HG03175 (cell line): ENCODE results near the gene TLK2.
"Not testable (repeated sequence)": the region's sequence is repeated elsewhere in the genome, so short reads cannot be mapped to it uniquely, and the experiment has no call there.

ENCODE experiments used
- ATAC-seq: cut with Tn5 transposase; IDR thresholded peaks from one replicate; pipeline ENCODE4 v1.9.1; 2021; ENCODE audit warnings: mild to moderate bottlenecking, moderate library complexity; ENCODE audit not compliant: unreplicated experiment

TLK2 gene

DNA sequence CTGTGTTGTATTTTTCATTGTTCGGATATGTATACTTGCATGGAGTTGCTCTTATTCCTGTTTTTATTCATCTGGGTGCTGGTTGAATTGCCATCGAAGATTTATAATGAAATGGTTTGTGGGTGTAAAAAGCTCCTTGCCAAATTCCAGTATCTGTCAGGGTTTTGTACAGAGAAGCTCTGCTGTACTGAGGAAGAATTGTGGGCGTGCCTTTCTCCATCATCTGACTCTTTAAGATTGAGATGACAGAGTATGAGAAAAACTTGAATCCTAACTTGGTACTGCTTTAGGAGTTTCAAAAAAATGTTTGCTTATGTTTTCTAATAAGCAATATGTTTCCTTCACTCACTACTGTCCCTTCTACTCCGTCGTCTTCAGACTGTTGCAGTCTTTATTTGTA lies 78.9 kb downstream of the TLK2 start:
- ATAC-seq: not testable (repeated sequence)

DNA sequence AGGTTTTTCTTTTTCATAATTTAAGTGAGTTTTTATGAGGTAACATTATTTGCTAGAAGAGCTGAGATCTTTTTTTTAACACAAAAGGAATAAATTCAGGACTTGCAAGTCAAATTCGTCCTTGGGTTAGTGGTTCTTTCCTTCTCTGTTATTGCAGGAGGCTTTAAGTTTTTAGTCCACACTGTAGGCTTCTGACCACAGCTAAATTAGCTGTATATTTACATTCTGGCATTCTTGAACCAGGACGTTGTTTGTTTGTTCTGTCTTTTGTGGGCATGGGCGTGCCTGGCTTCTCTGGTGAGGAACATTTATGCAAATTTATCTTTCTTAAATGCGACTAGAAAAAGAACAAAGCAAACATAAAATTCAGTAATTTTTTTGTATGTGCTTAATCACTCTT lies 80.3 kb downstream of the TLK2 start:
- not testable (repeated sequence) for ATAC-seq

DNA sequence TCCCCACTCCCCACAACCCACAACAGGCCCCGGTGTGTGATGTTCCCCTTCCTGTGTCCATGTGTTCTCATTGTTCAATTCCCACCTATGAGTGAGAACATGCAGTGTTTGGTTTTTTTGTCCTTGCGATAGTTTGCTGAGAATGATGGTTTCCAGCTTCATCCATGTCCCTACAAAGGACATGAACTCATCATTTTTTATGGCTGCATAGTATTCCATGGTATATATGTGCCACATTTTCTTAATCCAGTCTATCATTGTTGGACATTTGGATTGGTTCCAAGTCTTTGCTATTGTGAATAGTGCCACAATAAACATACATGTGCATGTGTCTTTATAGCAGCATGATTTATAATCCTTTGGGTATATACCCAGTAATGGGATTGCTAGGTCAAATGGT lies 82.3 kb downstream of the TLK2 start:
- ATAC-seq: not testable (repeated sequence)

DNA sequence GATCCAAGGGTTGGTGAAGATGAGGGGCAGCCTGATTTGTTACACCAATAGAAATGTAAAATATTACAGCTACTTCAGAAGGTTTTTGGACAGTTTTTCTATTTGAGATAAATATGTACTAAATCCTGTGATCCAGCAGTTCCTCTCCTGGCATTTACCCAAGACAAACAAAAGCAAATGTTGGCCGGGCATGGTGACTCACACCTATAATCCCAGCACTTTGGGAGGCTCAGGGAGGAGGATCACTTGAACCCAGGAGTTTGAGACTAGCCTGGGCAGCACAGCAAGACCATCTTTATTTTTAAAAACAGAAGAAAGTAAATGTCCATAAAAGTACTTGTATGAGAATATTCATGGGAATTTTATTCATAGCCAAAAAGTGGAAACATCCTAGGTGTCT lies 84.0 kb downstream of the TLK2 start:
- ATAC-seq: no peak

DNA sequence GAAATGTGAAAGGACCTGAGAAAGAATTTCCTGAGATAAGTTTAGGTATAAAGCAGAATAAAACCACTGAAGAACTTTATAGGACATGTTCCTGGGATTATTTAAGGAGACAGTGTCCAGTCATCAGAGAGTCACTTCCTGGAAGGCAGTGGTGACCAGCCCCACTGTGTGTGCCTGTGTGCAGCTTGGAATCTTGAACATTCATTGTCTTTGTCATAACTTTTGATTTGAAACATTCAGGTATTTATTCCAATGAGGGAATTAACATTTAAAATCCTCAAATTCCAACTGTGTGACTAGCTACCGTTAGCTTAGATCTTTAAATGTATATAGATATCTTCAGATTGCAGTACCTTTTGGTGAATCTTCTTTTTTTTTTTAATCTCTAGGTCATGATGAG lies 87.2 kb downstream of the TLK2 start:
- no peak for ATAC-seq

DNA sequence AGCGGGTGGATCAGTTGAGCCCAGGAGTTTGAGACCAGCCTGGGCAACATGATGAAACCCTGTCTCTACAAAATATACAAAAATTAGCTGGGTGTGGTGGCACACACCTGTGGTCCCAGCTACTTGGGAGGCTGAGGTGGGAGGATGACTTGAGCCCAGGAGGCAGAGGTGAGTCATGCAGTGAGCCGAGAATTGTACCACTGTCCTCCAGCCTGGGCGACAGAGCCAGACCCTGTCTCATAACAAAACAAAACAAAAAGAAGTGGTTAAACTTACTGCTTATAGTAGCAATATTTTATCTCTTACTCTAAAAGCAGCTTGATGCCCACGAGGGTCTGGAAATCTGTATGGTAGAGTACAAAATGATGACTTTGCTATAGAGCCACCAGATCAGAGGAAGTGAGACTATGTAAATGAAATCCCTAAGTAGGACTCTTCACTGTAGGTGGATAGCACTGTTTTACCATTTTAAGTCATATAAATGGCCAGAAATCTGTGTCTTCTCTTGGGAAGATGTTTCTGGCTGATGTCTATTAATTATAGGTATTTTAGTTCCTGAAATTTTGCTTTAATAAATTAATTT lies 88.5 kb downstream of the TLK2 start:
- ATAC-seq: no peak

DNA sequence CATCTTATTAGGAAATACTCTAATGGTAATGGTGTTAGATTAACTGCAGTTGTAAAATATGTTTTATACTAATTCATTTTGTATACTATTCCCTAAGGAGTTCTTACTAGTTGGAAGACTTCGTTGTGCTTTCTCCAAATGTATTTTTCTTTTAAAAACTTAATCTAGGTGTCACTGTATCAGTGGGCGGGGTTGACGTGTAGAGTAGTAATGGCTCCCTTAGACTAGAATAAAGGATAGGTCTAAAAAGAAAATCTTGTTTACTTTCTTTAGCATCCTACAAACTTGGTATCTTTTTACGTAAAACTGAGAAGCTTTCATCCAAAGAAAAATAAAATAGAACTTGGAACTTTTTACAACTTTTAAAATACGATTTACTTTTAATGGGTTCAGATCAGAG lies 93.9 kb downstream of the TLK2 start:
- ATAC-seq: no peak

DNA sequence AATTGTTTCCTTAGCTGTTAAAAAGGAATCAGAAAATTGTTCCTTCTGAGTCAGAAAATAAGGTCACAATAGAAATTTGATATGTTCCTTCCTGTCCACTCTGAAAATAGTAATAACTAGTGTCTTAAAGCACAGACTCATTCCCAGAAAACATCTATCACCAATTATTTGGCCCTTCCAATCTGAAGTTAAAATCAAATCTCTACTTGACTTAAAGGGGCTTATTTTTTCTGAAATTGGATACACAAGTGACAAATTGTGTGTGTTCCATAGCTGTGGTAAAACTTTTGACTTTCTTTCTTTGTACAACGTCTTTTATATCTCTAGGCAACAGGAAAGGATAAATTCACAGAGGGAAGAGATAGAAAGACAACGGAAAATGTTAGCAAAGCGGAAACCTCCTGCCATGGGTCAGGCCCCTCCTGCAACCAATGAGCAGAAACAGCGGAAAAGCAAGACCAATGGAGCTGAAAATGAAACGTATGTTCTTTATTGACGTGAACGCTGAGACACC lies 94.3 kb downstream of the TLK2 start:
- ATAC-seq: no peak

DNA sequence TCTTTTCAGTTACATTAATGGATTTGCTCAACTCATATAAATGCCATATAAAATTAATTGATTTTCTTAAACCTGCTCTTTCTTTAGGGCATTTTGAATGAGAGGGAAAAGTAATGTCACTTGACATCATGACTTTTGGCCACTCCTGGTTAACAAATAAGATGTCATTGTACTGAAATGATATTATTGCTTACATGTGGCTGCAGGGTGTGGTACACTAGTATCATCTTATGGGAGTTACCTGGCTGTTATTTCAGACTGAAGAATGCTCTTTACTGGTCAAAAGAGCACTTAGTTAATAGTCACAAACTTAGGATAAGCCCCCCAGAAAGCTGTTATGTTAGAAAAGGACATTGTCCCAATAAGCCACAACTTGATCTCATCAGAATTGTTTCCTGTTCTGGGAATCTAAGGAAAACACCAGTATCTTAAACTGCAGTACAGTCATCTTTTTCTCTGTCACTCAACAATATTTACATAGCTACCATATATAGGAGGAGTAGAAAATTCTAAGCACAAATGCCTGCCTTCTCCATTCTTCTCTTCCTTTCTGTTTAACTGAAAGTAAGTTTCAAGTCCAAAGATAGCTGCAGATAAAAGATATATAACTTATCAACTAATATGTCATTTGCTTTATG lies 95.0 kb downstream of the TLK2 start:
- no peak for ATAC-seq

DNA sequence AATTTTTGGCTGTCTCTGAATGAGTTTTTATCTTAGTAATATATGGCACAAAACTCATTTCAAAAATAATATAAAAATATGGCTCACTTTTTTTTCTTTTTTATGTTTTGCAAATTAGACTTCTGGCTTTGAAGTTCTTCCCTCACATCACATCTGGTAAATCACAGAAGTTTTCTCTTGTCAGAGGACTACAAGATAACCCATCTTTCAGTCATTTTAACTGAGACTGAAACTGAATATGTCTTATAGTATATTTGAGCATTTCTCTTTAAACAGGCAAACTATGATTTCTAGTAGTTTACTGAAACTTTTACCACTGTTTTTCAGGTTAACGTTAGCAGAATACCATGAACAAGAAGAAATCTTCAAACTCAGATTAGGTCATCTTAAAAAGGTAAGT lies 97.8 kb downstream of the TLK2 start:
- no peak for ATAC-seq

DNA sequence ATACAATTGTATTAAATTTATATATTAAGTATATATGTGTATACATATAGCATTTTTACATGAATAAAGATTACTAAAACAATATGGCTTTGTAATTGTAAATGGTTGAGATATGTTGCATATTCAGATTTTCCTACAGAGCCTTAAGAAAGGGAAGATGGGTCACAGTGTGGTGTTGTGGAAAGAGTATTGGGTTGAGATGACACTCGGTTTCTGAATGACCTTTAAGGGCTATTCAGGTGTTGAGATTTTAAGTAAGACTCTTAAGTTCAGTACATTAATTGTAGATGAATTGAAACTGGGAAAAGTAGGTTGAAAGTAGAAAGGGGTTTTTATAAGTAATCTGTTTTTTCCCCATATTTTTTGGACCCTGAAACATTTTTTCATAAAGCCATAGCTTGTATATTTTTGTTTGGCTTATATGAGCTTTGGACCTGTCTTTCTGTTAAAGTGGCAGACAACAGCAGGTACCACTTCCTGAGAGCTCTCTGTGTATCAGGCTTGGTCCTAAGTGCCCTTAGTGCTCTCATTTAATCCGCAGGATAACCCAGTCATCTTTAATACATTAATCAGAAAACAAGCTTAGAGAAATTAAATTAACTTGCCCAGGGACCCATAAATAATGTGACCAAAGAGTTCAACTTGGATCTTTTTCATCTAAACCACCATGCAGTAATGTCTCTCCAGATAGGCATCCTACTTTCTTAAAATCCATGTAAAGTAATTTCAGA lies 100.3 kb downstream of the TLK2 start:
- ATAC-seq: no peak

DNA sequence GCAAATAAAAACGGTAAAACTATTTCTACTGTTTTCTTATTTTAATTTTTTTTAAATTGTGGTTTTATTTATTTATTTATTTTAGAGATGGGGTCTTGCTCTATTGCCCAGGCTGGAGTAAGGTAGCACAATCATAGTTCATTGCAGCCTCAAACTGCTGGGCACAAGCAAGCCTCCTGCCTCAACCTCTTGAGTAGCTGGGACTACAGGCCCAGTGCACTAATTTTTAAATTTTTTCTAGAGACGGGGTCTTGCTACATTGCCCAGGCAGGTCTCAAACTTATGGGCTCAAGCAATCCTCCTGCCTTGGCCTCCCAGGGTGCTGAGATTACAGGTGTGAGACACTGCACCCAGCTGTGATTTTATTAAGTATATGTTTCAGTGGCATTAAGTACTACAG lies 102.3 kb downstream of the TLK2 start:
- no peak for ATAC-seq

DNA sequence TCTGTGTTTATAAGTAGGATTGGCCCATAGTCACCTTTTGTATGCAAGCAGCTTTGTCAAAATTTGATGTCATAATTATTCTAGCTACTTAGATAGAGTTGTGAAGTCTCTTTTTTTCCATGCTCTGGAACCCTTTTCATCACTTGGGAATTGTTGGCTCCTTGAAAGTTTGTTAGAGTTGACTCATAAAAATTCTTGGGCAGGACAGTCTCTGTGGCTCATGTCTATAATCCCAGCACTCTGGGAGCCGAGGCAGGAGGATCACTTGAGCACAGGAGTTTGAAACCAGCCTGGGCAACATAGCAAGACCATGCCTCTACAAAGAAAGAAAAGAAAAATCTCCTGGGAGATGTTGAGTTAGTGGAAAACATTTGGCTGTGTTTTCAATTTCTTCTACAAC lies 103.1 kb downstream of the TLK2 start:
- ATAC-seq: no peak

DNA sequence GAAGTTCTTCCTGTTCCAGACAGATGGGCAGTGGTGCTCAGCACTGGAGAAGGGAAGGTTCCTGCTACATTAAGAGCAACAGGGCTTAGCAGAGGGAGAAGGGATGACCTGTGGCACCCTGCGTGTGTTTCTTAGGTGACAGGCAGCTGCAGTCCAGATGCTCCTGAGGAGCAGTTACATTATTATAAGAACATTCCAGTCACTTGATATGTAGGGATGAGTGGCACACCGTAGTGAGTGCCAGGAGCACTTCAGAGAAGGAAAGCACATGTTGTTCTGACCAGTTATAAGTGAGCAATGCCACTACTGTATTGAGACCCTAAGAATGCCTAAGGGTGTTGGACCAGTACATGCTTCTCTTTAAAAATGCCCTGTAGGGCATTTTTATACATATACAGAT lies 108.9 kb downstream of the TLK2 start:
- ATAC-seq: no peak

DNA sequence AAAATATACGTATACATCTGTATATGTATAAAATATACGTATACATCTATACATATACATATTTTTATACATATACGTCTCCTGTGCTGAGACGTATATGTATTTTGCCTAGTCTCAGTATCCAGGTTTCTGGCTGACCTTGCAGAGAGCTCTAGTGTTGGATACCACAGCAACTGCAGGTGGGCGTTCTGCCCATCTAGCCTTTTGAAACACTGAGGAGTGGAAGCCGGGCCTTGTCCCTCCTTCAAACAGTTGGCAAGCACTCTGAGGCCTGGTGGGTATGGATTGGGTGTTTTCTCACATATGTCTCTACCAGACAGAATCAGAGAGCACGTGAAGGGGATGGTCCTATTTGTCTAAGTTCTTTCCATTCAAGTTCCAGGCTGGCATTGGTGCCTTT lies 109.5 kb downstream of the TLK2 start:
- no peak for ATAC-seq

DNA sequence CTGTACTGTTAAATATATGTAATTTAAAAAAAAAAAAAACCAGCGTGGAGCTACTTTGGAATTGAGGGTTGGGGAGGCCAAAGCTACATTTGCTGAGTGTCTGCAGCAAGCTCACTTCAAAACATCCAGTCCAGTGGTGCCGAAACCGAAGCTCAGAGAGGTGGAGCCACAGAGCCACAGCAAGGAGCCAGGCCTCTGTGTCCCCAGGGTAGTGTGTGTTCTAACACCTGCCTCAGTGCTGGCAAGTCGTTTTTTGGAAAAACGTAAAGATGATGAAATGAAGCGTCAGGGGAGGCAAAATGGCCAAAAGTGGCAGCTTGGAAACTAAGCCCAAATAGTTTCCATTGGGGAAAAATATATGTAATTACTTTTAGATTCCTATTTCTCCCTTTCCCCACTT lies 112.7 kb downstream of the TLK2 start:
- ATAC-seq: no peak

DNA sequence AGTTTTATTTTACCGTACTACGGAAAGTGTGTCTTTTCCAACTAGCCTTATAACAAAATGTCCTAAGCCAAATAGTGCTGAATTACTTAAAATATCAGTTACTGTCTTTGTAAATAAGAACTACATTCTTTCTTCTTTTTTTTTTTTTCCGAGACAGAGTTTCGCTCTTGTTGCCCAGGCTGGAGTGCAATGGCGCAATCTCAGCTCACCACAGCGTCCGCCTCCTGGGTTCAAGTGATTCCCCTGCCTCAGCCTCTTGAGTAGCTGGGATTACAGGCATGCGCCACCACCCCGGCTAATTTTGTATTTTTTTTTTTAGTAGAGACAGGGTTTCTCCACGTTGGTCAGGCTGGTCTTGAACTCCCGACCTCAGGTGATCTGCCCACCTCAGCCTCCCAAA lies 113.2 kb downstream of the TLK2 start:
- not testable (repeated sequence) for ATAC-seq

DNA sequence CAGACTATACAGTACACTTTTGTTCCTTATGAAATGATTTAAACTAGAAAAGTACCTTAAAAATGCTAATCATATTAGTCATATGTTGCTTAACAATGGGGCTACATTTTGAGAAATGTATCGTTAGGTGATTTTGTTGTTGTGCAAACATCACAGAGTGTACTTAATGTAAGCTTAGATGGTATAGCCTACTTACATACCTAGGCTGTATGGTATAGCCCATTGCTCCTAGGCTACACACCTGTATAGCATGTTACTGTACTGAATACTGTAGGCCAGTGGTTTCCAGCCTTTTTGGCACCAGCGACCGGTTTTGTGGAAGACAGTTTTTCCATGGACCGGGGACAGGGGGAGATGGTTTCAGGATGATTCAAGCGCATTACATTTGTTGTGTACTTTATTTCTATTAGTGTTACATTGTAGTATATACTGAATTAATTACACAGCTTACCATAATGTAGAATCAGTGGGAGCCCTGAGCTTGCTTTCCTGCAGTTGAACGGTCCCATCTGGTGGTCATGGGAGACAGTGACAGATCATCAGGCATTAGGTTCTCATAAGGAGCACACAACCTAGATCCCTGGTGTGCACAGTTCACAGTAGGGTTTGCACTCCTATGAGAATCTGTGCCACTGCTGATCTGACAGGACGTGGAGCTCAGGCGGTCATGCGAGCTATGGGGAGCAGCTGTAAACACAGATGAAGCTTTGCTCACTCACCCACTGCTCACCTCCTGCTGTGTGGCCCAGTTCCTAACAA lies 113.9 kb downstream of the TLK2 start:
- no peak for ATAC-seq

DNA sequence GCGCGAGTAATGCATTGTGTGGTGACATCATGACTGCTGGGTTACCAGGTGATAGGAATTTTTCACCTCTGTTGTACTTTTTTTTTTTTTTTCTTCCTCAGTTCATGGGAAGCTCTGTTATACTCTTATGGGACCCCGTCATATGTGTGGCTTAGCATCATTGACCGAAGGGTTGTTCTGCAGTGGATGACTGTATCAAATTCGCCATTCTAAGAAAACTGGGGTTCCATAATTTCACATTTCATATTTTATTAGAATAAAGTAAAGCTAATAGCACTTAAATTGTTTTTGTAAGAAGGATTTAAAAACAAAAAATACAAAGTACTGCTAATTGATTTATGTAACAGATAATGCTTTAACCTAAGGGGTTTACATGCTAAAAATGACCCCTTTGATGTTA lies 116.9 kb downstream of the TLK2 start:
- ATAC-seq: no peak

DNA sequence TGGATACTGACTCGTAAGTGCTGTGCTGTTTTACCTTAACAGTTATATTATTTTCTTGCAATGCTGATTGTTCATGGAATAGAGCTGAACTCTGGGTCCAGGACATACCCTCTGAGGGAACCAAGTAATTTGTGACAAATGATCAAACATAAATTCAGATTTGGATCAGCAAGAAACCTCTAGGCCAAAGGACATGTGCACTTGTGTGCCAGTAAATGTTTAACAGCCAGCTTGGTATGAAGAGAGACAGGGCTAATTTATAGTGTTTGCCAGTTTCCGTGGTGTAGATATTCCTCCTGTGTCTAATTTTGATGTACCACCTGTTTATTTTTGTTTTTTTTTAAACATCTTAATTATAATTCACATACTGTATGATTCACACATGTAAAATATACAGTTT lies 118.0 kb downstream of the TLK2 start:
- no peak for ATAC-seq

DNA sequence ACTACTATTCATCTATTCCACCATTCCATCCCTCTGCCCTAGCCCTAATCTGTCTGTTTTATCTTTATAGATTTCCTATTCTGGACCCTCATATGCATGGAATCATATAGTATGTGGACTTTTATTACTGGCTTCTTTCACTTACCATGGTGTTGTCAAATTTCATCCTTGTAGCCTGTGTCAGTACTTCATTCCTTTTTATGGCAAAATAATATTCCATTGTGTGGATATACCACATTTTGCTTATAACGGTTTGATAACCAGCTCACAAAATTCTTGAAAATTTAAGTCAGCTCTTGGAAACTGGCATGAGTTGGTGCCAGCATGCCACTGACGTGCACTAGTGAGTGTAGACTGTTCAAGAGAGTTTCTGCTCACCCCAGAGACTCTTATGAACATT lies 118.5 kb downstream of the TLK2 start:
- ATAC-seq: no peak

DNA sequence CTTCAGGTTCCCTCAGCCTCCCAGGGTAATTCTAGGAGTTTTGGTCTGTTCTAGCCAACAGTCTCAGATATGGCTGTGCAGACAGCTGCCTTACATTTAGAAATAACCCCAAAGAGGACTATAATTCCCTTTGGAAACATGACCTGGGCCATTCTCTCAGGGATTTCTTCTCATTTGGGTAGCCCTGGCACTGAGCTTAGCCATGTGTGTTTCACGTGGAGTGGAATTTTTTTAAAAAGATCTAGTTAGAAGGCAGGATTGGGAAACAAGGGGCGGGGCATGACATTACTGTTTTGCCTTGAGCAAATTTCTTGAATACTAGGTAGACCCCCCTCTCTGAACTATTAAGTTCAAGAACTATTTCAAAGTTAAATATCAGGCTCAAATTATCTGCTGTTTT lies 119.3 kb downstream of the TLK2 start:
- no peak for ATAC-seq
